CD8-positive, alpha-beta memory T cell (primary cell): ENCODE measurements around the gene PASK. TPM values are rescaled to one million over a fixed set of nuclear protein-coding genes. Genes with fewer than 3 reads are reported as not detected.

ENCODE experiments used
- CTCF ChIA-PET: fragments of 350-600 bp; sonication (Branson Sonifier 250); formaldehyde crosslinking; loops from one replicate; lab custom pipeline; 2021; ENCODE audit warnings: antibody characterized with exemption; lab: Charles Lee
- POLR2A ChIA-PET: fragments of 350-600 bp; sonication (Branson Sonifier 250); formaldehyde crosslinking; loops from one replicate; lab custom pipeline; 2021; ENCODE audit warnings: antibody characterized with exemption; lab: Charles Lee
- DNase-seq, 5 donors: peaks; one replicate each; pipeline versions ENCODE4 v3.0.0 to v3.0.0-alpha.2; 2020 to 2022; ENCODE audit warnings: mixed read lengths in 1 of 5
- H3K27ac ChIP-seq: one replicate; pipeline ENCODE4 v1.7.0; 2013; ENCODE audit warnings: low read depth, mild to moderate bottlenecking, low read length, moderate library complexity
- H3K27me3 ChIP-seq: 2 replicates; pipeline ENCODE4 v1.7.0; 2013; ENCODE audit warnings: low read length, mild to moderate bottlenecking; ENCODE audit not compliant: insufficient read depth, poor library complexity, severe bottlenecking
- H3K36me3 ChIP-seq: 2 replicates; pipeline ENCODE4 v1.7.0; 2013; ENCODE audit warnings: mild to moderate bottlenecking, low read length, moderate library complexity; ENCODE audit not compliant: insufficient read depth
- H3K4me1 ChIP-seq: 2 replicates; pipeline ENCODE4 v1.7.0; 2013; ENCODE audit warnings: mild to moderate bottlenecking, low read length, moderate library complexity; ENCODE audit not compliant: insufficient read depth
- H3K4me3 ChIP-seq: 2 replicates; pipeline ENCODE4 v1.7.0; 2013; ENCODE audit warnings: mild to moderate bottlenecking, low read length
- H3K9me3 ChIP-seq: 2 replicates; pipeline ENCODE4 v1.7.0; 2013; ENCODE audit warnings: mild to moderate bottlenecking, low read length
- H3K27ac Mint-ChIP-seq, 8 donors: one replicate each; pipeline ENCODE4 v1.8.0; 2020 to 2021; ENCODE audit warnings: mixed read lengths in 8 of 8, mild to moderate bottlenecking in 6 of 8, inconsistent platforms in 3 of 8, moderate library complexity in 3 of 8
- H3K27me3 Mint-ChIP-seq, 2 donors: one replicate each; pipeline ENCODE4 v1.8.0; 2020 to 2021; ENCODE audit warnings: mixed read lengths in 2 of 2, mild to moderate bottlenecking in 1 of 2, moderate library complexity in 1 of 2
- H3K36me3 Mint-ChIP-seq, 3 donors: one replicate each; pipeline ENCODE4 v1.8.0; 2020 to 2021; ENCODE audit warnings: mixed read lengths in 3 of 3, inconsistent platforms in 1 of 3, mild to moderate bottlenecking in 1 of 3
- H3K4me1 Mint-ChIP-seq, 3 donors: one replicate each; pipeline ENCODE4 v1.8.0; 2020 to 2021; ENCODE audit warnings: mixed read lengths in 3 of 3, inconsistent platforms in 1 of 3, mild to moderate bottlenecking in 1 of 3
- H3K4me3 Mint-ChIP-seq, 7 donors: one replicate each; pipeline ENCODE4 v1.8.0; 2020 to 2021; ENCODE audit warnings: mixed read lengths in 7 of 7, mild to moderate bottlenecking in 6 of 7, moderate library complexity in 4 of 7, inconsistent platforms in 2 of 7
- H3K9me3 Mint-ChIP-seq, 5 donors: one replicate each; pipeline ENCODE4 v1.8.0; 2020 to 2022; ENCODE audit warnings: mixed read lengths in 5 of 5, mild to moderate bottlenecking in 3 of 5, moderate library complexity in 2 of 5, inconsistent platforms in 1 of 5
- polyA plus RNA-seq: library from polyadenylated mRNA; unstranded; fragments of 300-500 nt; fragmentation: Illumina TruSeq; gene quantifications from one replicate; pipeline ENCODE4 v1.2.3, GENCODE V29; 2021
- total RNA-seq, 2 experiments: library from RNA; stranded (reverse); gene quantifications; one replicate each; pipeline ENCODE4 v1.2.3, GENCODE V29; 2021

The PASK gene
- total and polyA plus RNA-seq, 3 experiments from 2014 or later = 32.8 to 93.8 (median 92.8) TPM

DNA sequence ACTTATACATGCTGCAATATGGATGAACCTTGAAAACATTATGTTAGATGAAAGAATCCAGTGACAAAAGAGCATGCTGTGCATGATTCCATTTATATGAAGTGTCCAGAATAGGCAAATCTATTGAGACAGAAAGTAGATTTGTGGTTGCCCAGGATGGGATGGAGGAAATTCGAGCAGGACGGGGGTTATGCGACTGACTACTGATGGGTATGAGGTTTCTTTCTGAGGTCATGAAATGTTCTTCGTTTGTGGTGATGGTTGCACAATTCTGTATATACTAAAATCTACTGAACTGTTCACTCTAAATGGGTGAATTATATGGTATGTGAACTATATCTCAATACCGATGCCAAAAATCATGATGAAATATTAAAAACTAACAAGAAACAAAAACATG, 28.3 kb downstream of the PASK start:
- ChIA-PET CTCF (no interaction called here), POLR2A (no interaction called here)
- no peak overlapping the region for H3K4me3 Mint-ChIP-seq
- Histone ChIP-seq H3K4me1 (no peaks in the 10 kb centered on the region), H3K27ac (no peak overlapping the region), H3K4me3 (no peak overlapping the region), H3K9me3 (no peaks in the 10 kb centered on the region), H3K27me3 (no peaks in the 10 kb centered on the region), H3K36me3 (no peaks in the 10 kb centered on the region)
- H3K9me3 Mint-ChIP-seq = no peaks in the 10 kb centered on the region
- peaks cover 10 to 24% (median 11%) of the 10 kb centered on the region in 3 donors for H3K4me1 Mint-ChIP-seq
- peak overlapping the region in 3 of 8 donors; percentile 4 to 57 (median 52) for H3K27ac Mint-ChIP-seq
- H3K27me3 Mint-ChIP-seq = no peaks in the 10 kb centered on the region
- no peak for DNase-seq
- peaks cover 15 to 62% (median 21%) of the 10 kb centered on the region in 3 donors for H3K36me3 Mint-ChIP-seq

DNA sequence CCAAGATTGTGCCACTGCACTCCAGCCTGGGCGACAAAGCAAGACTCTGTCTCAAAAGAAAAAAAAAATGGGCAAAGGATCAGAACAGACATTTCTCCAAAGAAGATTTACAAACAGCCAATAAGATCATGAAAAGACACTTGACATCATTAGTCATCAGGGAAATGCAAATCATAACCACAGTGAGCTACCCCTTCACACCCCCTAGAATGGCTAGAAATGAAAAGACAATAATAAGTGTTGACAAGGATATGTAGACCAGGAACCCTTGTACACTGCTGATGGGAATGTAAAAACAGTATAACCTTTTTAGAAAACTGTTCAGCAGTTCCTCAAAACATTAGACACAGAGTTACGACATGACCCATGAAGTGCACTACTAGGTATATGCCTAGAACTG, 28.8 kb downstream of the PASK start:
- Histone ChIP-seq H3K4me1 (no peaks in the 10 kb centered on the region), H3K27ac (no peak overlapping the region), H3K9me3 (no peaks in the 10 kb centered on the region), H3K27me3 (no peaks in the 10 kb centered on the region), H3K36me3 (no peaks in the 10 kb centered on the region), H3K4me3 (no peak overlapping the region)
- no peak for DNase-seq
- POLR2A ChIA-PET = no interaction called here
- H3K36me3 Mint-ChIP-seq = peaks cover 15 to 63% (median 21%) of the 10 kb centered on the region in 3 donors
- CTCF ChIA-PET = no interaction called here
- no peak overlapping the region for H3K4me3 Mint-ChIP-seq
- H3K27ac Mint-ChIP-seq = no peak overlapping the region
- no peaks in the 10 kb centered on the region for H3K9me3 Mint-ChIP-seq
- H3K4me1 Mint-ChIP-seq = peaks cover 6 to 19% (median 8%) of the 10 kb centered on the region in 3 donors
- H3K27me3 Mint-ChIP-seq = no peaks in the 10 kb centered on the region

DNA sequence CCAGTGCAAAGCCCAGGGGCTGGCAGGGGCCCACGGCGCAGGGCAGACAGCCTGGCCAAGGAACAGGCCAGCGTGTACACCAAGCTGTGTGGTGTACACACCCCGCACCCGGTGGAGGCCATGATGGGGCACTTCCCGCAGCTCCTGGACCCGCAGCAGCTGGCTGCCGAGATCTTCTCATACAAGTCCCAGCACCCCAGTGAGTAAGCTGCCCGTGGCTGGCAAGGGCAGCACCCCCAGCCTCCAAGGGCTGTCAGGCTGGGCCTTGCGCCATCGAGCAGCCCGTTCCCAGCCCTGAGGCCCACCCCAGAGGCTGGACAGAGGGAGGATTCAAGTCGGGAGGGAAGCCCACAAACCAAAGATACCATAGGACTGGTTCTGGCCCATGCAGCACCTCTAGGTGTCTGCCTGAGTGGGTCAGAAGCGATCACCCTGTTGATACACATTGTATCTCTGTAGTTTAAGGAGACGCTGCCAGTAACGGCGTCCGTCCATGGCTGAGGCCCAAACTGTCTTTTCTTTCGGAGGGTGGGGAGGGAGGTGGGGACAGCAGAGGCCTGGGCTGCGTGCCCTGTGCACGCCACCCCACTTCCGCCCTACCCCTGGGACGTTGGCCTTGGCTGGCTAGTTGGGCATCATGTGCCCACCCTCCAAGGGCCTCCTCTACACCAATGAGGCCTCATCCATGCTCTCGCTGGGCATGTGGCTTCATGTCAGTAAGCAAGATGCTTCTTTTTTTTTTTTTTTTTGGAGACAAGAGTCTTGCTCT, 30.4 kb downstream of the PASK start:
- no peaks in the 10 kb centered on the region for H3K27me3 Mint-ChIP-seq
- H3K4me1 ChIP-seq = no peaks in the 10 kb centered on the region
- ChIA-PET POLR2A (no interaction called here), CTCF (no interaction called here)
- no peaks in the 10 kb centered on the region for H3K36me3 ChIP-seq
- H3K4me3 Mint-ChIP-seq = no peak overlapping the region
- H3K9me3 ChIP-seq = no peaks in the 10 kb centered on the region
- H3K9me3 Mint-ChIP-seq = no peaks in the 10 kb centered on the region
- peaks cover 15 to 76% (median 28%) of the 10 kb centered on the region in 3 donors for H3K36me3 Mint-ChIP-seq
- H3K27ac ChIP-seq = no peak overlapping the region
- H3K27ac Mint-ChIP-seq = no peak overlapping the region
- DNase-seq = no peak
- no peaks in the 10 kb centered on the region for H3K27me3 ChIP-seq
- peaks cover 2 to 15% (median 5%) of the 10 kb centered on the region in 3 donors for H3K4me1 Mint-ChIP-seq
- no peak overlapping the region for H3K4me3 ChIP-seq

DNA sequence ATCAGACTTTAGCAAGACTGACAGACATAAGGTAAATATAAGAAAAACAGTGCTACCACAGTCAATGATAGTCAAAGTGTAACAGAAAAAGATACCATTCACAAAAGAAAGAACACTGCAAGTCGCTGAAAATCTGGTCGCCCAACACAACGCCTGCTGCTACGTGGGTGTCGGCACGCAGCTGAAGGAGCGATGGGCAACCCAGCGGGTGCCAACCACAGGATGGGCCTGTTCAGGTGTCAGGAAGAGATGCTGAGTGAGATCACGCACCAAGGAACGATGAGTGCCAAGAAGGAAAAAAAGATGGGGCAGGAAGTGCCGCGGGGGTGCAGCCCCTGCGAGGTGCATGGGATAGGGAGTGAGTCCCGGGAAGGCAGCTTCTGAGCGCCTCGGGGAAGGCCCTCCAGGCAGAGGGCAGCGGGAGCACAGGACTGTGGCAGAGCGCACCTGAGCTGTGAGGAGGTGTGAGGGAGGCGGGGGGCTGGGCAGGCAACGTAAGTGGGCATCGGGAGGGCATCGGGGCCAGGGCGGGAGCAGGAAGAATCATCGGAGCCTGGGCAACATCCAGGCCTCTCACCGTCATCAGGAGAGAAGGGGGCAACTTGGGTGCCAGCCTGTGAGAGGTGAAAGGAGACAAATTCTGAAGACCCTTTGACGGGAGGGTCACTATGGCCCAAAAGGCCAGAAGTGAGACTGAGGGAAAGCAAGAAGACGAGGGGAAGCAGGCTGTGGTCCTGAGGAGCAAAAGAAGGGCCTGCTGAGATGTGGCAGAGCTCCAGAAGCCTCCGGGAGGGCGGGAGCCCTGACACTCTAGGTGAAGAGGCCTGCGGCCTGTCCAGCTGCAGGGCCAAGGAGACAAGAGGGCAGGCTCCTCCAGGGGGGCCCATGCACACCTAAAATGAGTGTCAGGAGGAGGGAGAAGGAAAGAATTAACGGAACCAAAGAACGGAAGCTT, 32.4 kb downstream of the PASK start:
- H3K27ac Mint-ChIP-seq = peak overlapping the region in 4 of 8 donors; percentile 1 to 83 (median 49)
- no peaks in the 10 kb centered on the region for H3K27me3 ChIP-seq
- POLR2A ChIA-PET = no interaction called here

DNA sequence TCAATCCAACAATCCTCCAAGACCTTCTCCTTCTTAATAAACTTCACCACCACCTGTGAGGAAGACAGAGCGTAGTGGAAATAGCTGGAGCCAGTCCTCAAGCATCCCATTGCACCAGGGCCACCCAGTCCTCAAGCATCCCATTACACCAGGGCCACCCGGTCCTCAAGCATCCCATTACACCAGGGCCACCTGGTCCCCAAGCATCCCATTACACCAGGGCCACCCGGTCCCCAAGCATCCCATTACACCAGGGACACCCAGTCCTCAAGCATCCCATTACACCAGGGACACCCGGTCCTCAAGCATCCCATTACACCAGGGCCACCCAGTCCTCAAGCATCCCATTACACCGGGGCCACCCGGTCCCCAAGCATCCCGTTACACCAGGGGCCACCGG, 33.9 kb downstream of the PASK start:
- Mint-ChIP-seq H3K36me3 (peaks cover 2 to 76% (median 21%) of the 10 kb centered on the region in 3 donors), H3K27ac (peak overlapping the region in 3 of 8 donors; percentile 14 to 84 (median 75)), H3K4me1 (peaks cover 20 to 38% (median 25%) of the 10 kb centered on the region in 3 donors), H3K9me3 (no peaks in the 10 kb centered on the region), H3K27me3 (no peaks in the 10 kb centered on the region), H3K4me3 (no peak overlapping the region)
- no peak for DNase-seq
- no peaks in the 10 kb centered on the region for H3K9me3 ChIP-seq
- ChIA-PET CTCF (no interaction called here), POLR2A (no interaction called here)
- no peaks in the 10 kb centered on the region for H3K27me3 ChIP-seq
- H3K4me1 ChIP-seq = peaks cover 18% of the 10 kb centered on the region
- H3K36me3 ChIP-seq = no peaks in the 10 kb centered on the region
- H3K27ac ChIP-seq = no peak overlapping the region
- H3K4me3 ChIP-seq = no peak overlapping the region

More for the DNA sequence above, 32.4 kb downstream of the PASK start:
- Histone ChIP-seq H3K4me3 (no peak overlapping the region), H3K4me1 (peaks cover 6% of the 10 kb centered on the region), H3K36me3 (no peaks in the 10 kb centered on the region), H3K9me3 (no peaks in the 10 kb centered on the region), H3K27ac (no peak overlapping the region)
- Mint-ChIP-seq H3K36me3 (peaks cover 14 to 77% (median 25%) of the 10 kb centered on the region in 3 donors), H3K4me1 (peaks cover 12 to 23% (median 16%) of the 10 kb centered on the region in 3 donors), H3K4me3 (no peak overlapping the region), H3K27me3 (no peaks in the 10 kb centered on the region), H3K9me3 (no peaks in the 10 kb centered on the region)
- DNase-seq = no peak
- CTCF ChIA-PET = no interaction called here

DNA sequence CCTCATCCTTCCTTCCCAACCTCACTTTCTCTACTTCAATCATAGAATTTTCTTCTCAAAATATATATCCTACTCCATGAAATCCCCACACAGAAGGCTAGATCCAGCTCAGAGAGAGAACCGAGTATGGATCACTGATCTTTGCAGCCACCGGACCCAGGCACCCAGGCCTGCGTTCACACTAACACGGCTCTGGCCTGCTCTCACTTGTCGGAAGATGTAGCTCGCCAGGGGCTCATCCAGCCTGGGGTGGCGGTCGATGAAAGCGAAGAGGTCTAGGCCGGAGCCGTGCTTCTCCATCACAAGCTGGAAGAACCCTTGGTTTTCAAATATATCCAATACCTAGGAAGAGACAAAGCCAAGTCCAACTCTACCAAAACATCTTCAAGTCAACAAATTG, 34.4 kb downstream of the PASK start:
- peaks cover 23% of the 10 kb centered on the region for H3K4me1 ChIP-seq
- Mint-ChIP-seq H3K27me3 (no peaks in the 10 kb centered on the region), H3K27ac (peak overlapping the region in 1 of 8 donors; percentile 75), H3K4me3 (peak overlapping the region in 1 of 7 donors; percentile 31), H3K9me3 (no peaks in the 10 kb centered on the region), H3K4me1 (peaks cover 25 to 44% (median 29%) of the 10 kb centered on the region in 3 donors), H3K36me3 (peaks cover 0 to 79% (median 20%) of the 10 kb centered on the region in 3 donors)
- CTCF ChIA-PET = interaction anchor here (7.7 kb wide), 1 partner anchor 35 kb away, joined by 54 read pairs; the partner anchor contains the start of genes PASK and PPP1R7
- no peaks in the 10 kb centered on the region for H3K27me3 ChIP-seq
- H3K9me3 ChIP-seq = no peaks in the 10 kb centered on the region
- H3K36me3 ChIP-seq = no peaks in the 10 kb centered on the region
- H3K4me3 ChIP-seq = no peak overlapping the region
- H3K27ac ChIP-seq = no peak overlapping the region
- no peak for DNase-seq
- POLR2A ChIA-PET = no interaction called here

DNA sequence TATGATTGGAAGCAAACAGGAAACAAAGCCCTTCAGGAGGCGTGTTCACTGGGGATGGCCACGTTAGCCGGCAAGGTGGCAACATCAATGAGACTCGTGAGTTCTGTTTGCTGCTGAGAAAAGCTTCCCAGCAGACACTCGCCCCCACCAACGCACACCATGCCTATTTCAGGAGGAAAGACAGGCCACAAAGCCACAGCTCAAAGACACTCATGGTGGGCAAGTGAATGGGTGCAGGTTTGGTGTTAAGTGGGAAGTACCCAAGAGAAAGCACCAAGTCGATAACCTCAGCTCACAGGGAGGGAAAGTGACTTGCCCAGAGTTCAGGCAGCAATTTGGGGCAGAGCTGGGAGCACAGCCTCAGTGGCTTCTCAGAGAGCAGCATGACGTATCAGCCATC, 36.7 kb downstream of the PASK start:
- Mint-ChIP-seq H3K36me3 (peaks cover 3 to 85% (median 20%) of the 10 kb centered on the region in 3 donors), H3K4me1 (peaks cover 46 to 62% (median 49%) of the 10 kb centered on the region in 3 donors), H3K9me3 (no peaks in the 10 kb centered on the region), H3K4me3 (peak overlapping the region; percentile 78 to 95 (median 90)), H3K27me3 (no peaks in the 10 kb centered on the region), H3K27ac (peak overlapping the region; percentile 80 to 99 (median 96))
- ChIA-PET CTCF (interaction anchor here (0.9 to 7.7 kb wide), 2 partner anchors 34 to 37 kb away, joined by 5 to 54 read pairs; partner anchors contain the start of genes PASK and PPP1R7), POLR2A (interaction anchor here (0.6 to 3.2 kb wide), 5 partner anchors 10 to 572 kb away, joined by 3 to 24 read pairs (median 6); partner anchors contain the start of genes MTERF4, PASK and PPP1R7)
- H3K4me3 ChIP-seq = no peak overlapping the region
- H3K9me3 ChIP-seq = no peaks in the 10 kb centered on the region
- DNase-seq = peak; percentile 21 to 76 (median 47)
- no peak overlapping the region for H3K27ac ChIP-seq
- no peaks in the 10 kb centered on the region for H3K27me3 ChIP-seq
- H3K36me3 ChIP-seq = no peaks in the 10 kb centered on the region
- peaks cover 42% of the 10 kb centered on the region for H3K4me1 ChIP-seq
